ENCODE measurements around the gene MPHOSPH10.

DNA sequence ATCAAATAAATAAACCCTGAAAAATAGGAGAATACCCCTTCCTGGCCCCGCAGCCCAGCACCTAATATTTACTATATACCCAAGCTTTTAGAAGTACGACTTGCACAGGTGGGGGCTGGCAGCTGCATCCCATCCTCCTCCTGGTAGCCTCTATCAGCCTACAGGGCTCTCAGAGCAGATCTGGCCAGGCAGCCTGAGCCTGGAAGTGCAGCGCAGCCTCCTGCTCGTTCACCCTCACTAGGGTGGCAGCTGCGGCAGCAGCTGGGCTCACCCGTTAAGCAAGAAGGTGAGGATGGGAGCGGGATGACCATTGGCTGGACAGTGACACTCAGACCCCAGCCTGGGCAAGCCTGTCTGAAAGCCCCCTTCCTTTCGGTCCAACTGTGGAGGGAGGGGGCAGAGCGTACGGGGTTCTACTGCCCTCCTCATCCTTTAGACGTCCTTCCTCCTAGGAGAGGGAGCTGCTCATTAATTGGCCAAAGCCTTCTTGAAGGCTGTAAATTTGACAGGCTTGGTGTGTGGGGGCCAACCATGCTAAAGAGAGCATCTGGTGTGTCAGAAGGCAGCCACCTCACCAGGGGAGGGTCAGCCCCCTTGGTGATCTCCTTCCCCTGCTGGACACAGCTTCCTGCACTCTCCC lies 23.3 kb downstream of the MPHOSPH10 start:
- TF ChIP-seq, protein P1, sequence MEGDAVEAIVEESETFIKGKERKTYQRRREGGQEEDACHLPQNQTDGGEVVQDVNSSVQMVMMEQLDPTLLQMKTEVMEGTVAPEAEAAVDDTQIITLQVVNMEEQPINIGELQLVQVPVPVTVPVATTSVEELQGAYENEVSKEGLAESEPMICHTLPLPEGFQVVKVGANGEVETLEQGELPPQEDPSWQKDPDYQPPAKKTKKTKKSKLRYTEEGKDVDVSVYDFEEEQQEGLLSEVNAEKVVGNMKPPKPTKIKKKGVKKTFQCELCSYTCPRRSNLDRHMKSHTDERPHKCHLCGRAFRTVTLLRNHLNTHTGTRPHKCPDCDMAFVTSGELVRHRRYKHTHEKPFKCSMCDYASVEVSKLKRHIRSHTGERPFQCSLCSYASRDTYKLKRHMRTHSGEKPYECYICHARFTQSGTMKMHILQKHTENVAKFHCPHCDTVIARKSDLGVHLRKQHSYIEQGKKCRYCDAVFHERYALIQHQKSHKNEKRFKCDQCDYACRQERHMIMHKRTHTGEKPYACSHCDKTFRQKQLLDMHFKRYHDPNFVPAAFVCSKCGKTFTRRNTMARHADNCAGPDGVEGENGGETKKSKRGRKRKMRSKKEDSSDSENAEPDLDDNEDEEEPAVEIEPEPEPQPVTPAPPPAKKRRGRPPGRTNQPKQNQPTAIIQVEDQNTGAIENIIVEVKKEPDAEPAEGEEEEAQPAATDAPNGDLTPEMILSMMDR (IDR thresholded peaks at IDR 0.05): no peak
- TF ChIP-seq EP300 (IDR thresholded peaks at IDR 0.05) (no peak), POLR2AphosphoS5 (IDR thresholded peaks at IDR 0.05) (no peak), POLR2A (IDR thresholded peaks at IDR 0.05) (no peak)
